ENCODE measurements around the gene RBM23.

DNA sequence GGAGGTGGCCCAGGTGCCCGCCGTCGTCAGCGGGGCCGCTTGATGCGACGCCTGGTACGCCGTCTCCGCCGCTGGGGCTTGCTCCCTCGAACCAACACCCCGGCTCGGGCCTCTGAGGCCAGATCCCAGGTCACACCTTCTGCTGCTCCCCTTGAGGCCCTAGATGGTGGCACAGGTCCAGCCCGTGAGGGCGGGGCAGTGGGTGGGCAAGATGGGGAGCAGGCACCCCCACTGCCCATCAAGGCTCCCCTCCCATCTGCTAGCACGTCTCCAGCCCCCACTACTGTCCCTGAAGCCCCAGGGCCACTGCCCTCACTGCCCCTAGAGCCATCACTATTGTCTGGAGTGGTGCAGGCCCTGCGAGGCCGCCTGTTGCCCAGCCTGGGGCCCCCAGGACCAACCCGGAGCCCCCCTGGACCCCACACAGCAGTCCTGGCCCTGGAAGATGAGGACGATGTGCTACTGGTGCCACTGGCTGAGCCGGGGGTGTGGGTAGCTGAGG lies 41.9 kb downstream of the RBM23 start:
- no peak for TF ChIP-seq ZNF768 (tag by site-specific recombination; IDR thresholded peaks at IDR 0.05)
- TF ChIP-seq, protein P1, sequence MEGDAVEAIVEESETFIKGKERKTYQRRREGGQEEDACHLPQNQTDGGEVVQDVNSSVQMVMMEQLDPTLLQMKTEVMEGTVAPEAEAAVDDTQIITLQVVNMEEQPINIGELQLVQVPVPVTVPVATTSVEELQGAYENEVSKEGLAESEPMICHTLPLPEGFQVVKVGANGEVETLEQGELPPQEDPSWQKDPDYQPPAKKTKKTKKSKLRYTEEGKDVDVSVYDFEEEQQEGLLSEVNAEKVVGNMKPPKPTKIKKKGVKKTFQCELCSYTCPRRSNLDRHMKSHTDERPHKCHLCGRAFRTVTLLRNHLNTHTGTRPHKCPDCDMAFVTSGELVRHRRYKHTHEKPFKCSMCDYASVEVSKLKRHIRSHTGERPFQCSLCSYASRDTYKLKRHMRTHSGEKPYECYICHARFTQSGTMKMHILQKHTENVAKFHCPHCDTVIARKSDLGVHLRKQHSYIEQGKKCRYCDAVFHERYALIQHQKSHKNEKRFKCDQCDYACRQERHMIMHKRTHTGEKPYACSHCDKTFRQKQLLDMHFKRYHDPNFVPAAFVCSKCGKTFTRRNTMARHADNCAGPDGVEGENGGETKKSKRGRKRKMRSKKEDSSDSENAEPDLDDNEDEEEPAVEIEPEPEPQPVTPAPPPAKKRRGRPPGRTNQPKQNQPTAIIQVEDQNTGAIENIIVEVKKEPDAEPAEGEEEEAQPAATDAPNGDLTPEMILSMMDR (tag by site-specific recombination; IDR thresholded peaks at IDR 0.05), result no peak
- no peak for TF ChIP-seq ZFP41 (tag by site-specific recombination; IDR thresholded peaks at IDR 0.05; ENCODE audit: borderline replicate concordance)
- TF ChIP-seq TCF7L2 (IDR thresholded peaks at IDR 0.05; ENCODE audit: borderline replicate concordance, low read depth, low read length), result no peak
- TF ChIP-seq SP7 (tag by site-specific recombination; IDR thresholded peaks at IDR 0.05), result no peak
- no peak for TF ChIP-seq ZNF747 (tag by site-specific recombination; IDR thresholded peaks at IDR 0.05)
- no peak for TF ChIP-seq ZNF274 (IDR thresholded peaks at IDR 0.05; ENCODE audit: low read length)
- no peak for TF ChIP-seq ZNF274 (tag by site-specific recombination; IDR thresholded peaks at IDR 0.05; ENCODE audit: borderline replicate concordance)
